HEK293T (cell line): ENCODE measurements around the gene SLC47A2.

Source experiments
- CTCF ChIA-PET: fragments of 350-600 bp; formaldehyde crosslinking; extraction: SDS; loops from one replicate; lab custom pipeline; 2021; ENCODE audit warnings: antibody characterized with exemption, inconsistent platforms; lab: Yijun Ruan, JAX
- POLR2A ChIA-PET: fragments of 350-600 bp; formaldehyde crosslinking; extraction: SDS; loops from one replicate; lab custom pipeline; 2020; ENCODE audit warnings: antibody characterized with exemption, inconsistent platforms; lab: Yijun Ruan, JAX
- DNase-seq: peaks from one replicate; pipeline ENCODE4 v3.0.0; 2012; ENCODE audit warnings: mixed read lengths; ENCODE audit errors: extremely low spot score
- ARNT ChIP-seq: fragments of 450-650 bp; IDR thresholded peaks from 2 replicates; pipeline ENCODE4 v1.6.1; 2017; ENCODE audit warnings: mild to moderate bottlenecking
- BHLHE40 ChIP-seq: fragments of 450-650 bp; IDR thresholded peaks from 2 replicates; pipeline ENCODE4 v1.6.1; 2016; ENCODE audit warnings: mild to moderate bottlenecking, moderate library complexity, borderline replicate concordance
- CTBP1 ChIP-seq: fragments of 450-650 bp; IDR thresholded peaks from 2 replicates; pipeline ENCODE4 v1.6.1; 2016; ENCODE audit warnings: borderline replicate concordance
- ELF4 ChIP-seq: fragments of 450-650 bp; IDR thresholded peaks from 2 replicates; pipeline ENCODE4 v1.6.1; 2017; ENCODE audit warnings: antibody characterized with exemption
- FOXA1 ChIP-seq: fragments of 450-650 bp; IDR thresholded peaks from 2 replicates; pipeline ENCODE4 v1.6.1; 2016; ENCODE audit warnings: mild to moderate bottlenecking
- FOXK2 ChIP-seq: fragments of 450-650 bp; IDR thresholded peaks from 2 replicates; pipeline ENCODE4 v1.6.1; 2016; ENCODE audit warnings: mild to moderate bottlenecking
- FOXM1 ChIP-seq: fragments of 450-650 bp; IDR thresholded peaks from 2 replicates; pipeline ENCODE4 v1.6.1; 2017; ENCODE audit warnings: mild to moderate bottlenecking, borderline replicate concordance
- HDGF ChIP-seq: fragments of 450-650 bp; IDR thresholded peaks from 2 replicates; pipeline ENCODE4 v1.6.1; 2017; ENCODE audit warnings: antibody characterized with exemption, borderline replicate concordance
- L3MBTL2 ChIP-seq: fragments of 450-650 bp; conservative IDR thresholded peaks from 2 replicates; pipeline ENCODE4 v1.6.1; 2016; ENCODE audit warnings: mild to moderate bottlenecking
- LEF1 ChIP-seq: fragments of 450-650 bp; IDR thresholded peaks from 2 replicates; pipeline ENCODE4 v1.6.1; 2017; ENCODE audit warnings: mild to moderate bottlenecking, borderline replicate concordance
- NFRKB ChIP-seq: fragments of 450-650 bp; IDR thresholded peaks from 2 replicates; pipeline ENCODE4 v1.6.1; 2016; ENCODE audit warnings: mild to moderate bottlenecking, moderate library complexity
- PKNOX1 ChIP-seq: fragments of 450-650 bp; IDR thresholded peaks from 2 replicates; pipeline ENCODE4 v1.6.1; 2016
- SP1 ChIP-seq: fragments of 450-650 bp; IDR thresholded peaks from 2 replicates; pipeline ENCODE4 v1.6.1; 2017
- SUZ12 ChIP-seq: fragments of 450-650 bp; IDR thresholded peaks from 2 replicates; pipeline ENCODE4 v1.6.1; 2016; ENCODE audit warnings: mild to moderate bottlenecking
- TARDBP ChIP-seq: fragments of 450-650 bp; IDR thresholded peaks from 2 replicates; pipeline ENCODE4 v1.6.1; 2016
- ZNF384 ChIP-seq: fragments of 450-650 bp; IDR thresholded peaks from 2 replicates; pipeline ENCODE4 v1.6.1; 2016

Gene SLC47A2

GRCh38 chr17:19720631-19721426 lies 4.4 kb upstream of the SLC47A2 start:
- POLR2A ChIA-PET = interaction anchor here (1.2 kb wide), 1 partner anchor 11 kb away, joined by 3 read pairs; no protein-coding TSS in a partner anchor
- DNase-seq = no peak
- no peak for TF ChIP-seq FOXM1
- TF ChIP-seq SUZ12 = no peak
- no peak for TF ChIP-seq L3MBTL2
- TF ChIP-seq HDGF = no peak
- no peak for TF ChIP-seq NFRKB
- no peak for TF ChIP-seq ELF4
- CTCF ChIA-PET = interaction anchor here (0.7 to 1.7 kb wide), 2 partner anchors 10 to 42 kb away, joined by 4 to 5 read pairs; no protein-coding TSS in a partner anchor

GRCh38 chr17:19720210-19720475 lies 3.8 kb upstream of the SLC47A2 start:
- CTCF ChIA-PET = interaction anchor here (0.7 to 1.7 kb wide), 2 partner anchors 9 to 42 kb away, joined by 4 to 5 read pairs; no protein-coding TSS in a partner anchor
- POLR2A ChIA-PET = interaction anchor here (1.2 kb wide), 1 partner anchor 11 kb away, joined by 3 read pairs; no protein-coding TSS in a partner anchor

GRCh38 chr17:19719355-19720209 lies 3.2 kb upstream of the SLC47A2 start:
- TF ChIP-seq LEF1 (no peak), FOXM1 (no peak), SUZ12 (no peak), PKNOX1 (no peak), SP1 (no peak), ELF4 (no peak)
- POLR2A ChIA-PET = interaction anchor here (1.0 to 2.0 kb wide), 3 partner anchors 10 to 71 kb away, joined by 3 to 18 read pairs (median 6); partner anchors contain the start of gene ALDH3A2
- CTCF ChIA-PET = interaction anchor here (0.7 to 1.8 kb wide), 5 partner anchors 9 to 71 kb away, joined by 3 to 8 read pairs (median 4); partner anchors contain the start of gene ALDH3A2
- no peak for DNase-seq

More at GRCh38 chr17:19720210-19720475, 3.8 kb upstream of the SLC47A2 start:
- TF ChIP-seq NFRKB = no peak
- no peak for DNase-seq

GRCh38 chr17:19718613-19719354 lies 2.4 kb upstream of the SLC47A2 start:
- TF ChIP-seq ARNT (no peak), PKNOX1 (no peak), SUZ12 (no peak), HDGF (no peak), CTBP1 (no peak), ELF4 (no peak), TARDBP (no peak), L3MBTL2 (no peak), FOXM1 (no peak), BHLHE40 (no peak), SP1 (no peak), FOXK2 (no peak), FOXA1 (no peak), LEF1 (no peak), ZNF384 (no peak), NFRKB (no peak)
- DNase-seq = peak; percentile 48
- CTCF ChIA-PET = interaction anchor here (0.6 to 1.8 kb wide), 5 partner anchors 8 to 122 kb away, joined by 3 to 8 read pairs (median 4); partner anchors contain the start of gene ALDH3A2
- POLR2A ChIA-PET = interaction anchor here (1.0 to 2.0 kb wide), 2 partner anchors 26 to 71 kb away, joined by 6 to 18 read pairs; partner anchors contain the start of gene ALDH3A2

- ChIA-PET CTCF (interaction anchor here (0.6 to 1.8 kb wide), 5 partner anchors 7 to 122 kb away, joined by 3 to 8 read pairs (median 4); partner anchors contain the start of gene ALDH3A2), POLR2A (interaction anchor here (1.0 to 2.0 kb wide), 2 partner anchors 27 to 70 kb away, joined by 6 to 18 read pairs; partner anchors contain the start of gene ALDH3A2)
- TF ChIP-seq FOXA1 = no peak
- no peak for TF ChIP-seq SUZ12
- no peak for TF ChIP-seq NFRKB
- TF ChIP-seq PKNOX1 = no peak
- no peak for TF ChIP-seq TARDBP
- TF ChIP-seq CTBP1 = no peak
- no peak for TF ChIP-seq LEF1
- no peak for TF ChIP-seq FOXK2
- TF ChIP-seq FOXM1 = no peak
- TF ChIP-seq ZNF384 = no peak
- no peak for TF ChIP-seq HDGF
- TF ChIP-seq SP1 = no peak
- no peak for TF ChIP-seq L3MBTL2
- TF ChIP-seq ELF4 = no peak
- no peak for TF ChIP-seq BHLHE40
- no peak for TF ChIP-seq ARNT
- DNase-seq = no peak
Observed at GRCh38 chr17:19718041-19718612, 1.7 kb upstream of the SLC47A2 start.
